Right renal pelvis (tissue), 4 donors: ENCODE measurements around the gene GPAM. TPM values are rescaled to one million over a fixed set of nuclear protein-coding genes. Genes with fewer than 3 reads are reported as not detected.

Source experiments
- DNase-seq, 4 donors: peaks; one replicate each; pipeline ENCODE4 v3.0.0-alpha.2; 2013; ENCODE audit warnings: low read depth in 4 of 4, low spot score in 3 of 4, missing footprints in 1 of 4
- polyA plus RNA-seq, 4 donors: library from polyadenylated mRNA; unstranded; fragments of 120-200 nt; gene quantifications; one replicate each; pipeline ENCODE4 v1.2.1, GENCODE V29; 2013; ENCODE audit not compliant: insufficient read length in 4 of 4

The GPAM gene
- polyA plus RNA-seq, 4 donors, result 14.6 to 18.4 (median 18.1) TPM

DNA sequence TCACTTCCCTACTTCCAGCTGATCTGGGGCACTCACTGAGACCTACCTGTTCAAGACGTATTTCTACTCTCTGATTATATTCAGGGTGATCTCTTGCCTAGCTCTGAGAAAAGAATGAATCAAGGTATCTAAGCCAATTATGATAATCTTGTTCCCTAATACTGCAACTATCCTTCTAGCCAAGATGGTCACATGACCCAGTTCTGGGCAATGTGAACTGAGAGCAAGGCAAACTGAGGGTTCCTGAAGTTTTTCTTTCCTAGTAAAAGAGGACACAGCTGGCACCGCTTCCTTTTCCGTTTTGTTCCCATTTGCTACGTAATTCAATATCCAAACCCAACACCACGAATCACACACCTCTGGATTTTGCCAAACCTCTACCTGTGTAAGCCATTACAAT lies 5.9 kb upstream of the GPAM start:
- no peak for DNase-seq

DNA sequence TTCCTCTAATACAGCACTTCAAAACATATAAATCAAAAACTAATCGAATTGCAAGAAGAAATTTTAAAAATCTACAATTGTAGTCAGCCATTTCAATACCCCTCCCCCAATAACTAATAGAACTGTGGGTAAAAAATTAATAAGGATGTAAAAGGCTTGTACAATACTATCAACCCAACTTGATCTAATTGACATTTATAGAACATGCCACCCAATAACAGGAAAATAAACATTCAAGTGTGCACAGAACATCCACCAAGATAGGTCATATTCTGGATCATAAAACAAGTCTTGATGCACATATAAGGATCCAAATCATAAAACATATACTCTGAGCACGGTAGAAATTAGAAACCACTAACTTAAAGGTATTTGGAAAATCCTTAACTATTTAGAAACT lies 4.0 kb upstream of the GPAM start:
- DNase-seq, result no peak

DNA sequence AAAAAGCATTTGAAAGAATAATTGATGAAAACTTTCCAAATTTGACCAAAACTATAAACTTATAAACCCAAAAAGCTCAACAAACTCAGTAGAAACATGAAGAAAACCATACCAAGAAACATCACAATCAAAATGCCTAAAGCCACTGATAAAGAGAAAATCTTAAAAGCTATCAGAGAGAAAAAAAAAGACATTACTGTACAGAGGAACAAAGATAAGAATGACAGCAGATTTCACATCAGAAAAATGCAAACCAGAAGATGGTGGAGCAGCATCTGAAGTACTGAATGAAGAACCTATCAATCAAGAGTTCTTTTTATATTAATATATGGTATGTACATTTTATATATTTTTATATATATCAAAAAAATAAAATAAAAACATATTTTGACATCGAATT lies 2.4 kb upstream of the GPAM start:
- no peak for DNase-seq

DNA sequence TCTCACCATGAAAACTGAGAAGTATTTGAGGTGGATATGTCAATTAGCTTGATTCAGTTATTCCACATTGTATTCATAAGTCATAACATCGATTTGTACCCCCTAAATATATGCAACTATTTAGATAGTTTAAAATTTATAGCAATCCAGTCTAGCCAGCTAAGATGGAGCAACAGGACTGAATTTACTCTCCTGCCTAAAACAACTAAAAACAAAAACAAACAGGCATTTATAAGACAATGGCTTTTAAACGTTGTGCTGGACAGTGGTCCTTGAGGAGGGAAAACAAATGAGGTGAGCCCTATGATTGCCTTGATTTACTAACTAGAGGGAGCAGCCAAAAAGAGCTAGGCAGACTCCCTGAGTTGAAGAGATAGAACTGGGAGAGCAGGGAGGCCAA lies 814 bp upstream of the GPAM start:
- DNase-seq, result no peak

DNA sequence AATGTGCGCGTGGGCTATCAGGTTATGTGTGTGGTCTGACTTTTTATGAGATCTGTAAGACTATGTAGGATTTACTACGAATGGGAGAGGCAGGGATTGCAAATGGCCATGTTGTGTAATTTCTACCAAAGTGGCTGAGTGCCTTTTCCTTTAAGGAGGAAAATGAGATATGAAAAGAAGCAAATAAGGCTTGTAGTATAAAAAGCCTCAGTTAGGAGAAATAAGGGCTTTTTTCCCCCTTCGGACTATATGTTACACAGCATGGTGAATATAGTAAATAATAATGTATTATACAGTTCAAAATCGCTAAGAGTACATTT lies 447 bp upstream of the GPAM start:
- DNase-seq, result no peak

DNA sequence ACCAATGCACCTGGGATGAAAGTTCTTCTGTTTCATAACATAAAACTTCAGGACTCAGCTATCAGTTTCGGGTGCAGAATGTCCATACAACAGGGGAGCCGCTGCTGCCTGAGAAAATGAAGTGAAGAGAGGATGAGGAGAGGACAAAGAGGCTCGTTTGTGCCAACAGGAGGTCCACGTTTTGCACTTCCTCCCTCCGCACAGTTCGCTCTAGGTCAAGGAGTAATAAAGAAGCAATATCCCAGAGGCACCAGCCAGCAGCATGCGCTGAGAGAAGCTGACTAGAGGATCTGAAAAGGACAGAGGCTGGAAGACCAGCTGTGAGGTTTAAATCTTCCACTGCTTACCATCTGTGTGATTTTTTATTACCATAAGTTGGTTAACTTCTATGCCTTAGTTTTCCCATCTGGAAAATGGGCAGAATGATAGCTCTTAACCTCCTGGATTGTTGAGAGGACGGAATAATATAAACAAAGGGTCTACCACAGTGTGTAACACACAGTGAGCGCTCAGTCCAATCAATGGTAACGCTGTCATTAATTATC lies 709 bp downstream of the GPAM start:
- DNase-seq, result no peak

DNA sequence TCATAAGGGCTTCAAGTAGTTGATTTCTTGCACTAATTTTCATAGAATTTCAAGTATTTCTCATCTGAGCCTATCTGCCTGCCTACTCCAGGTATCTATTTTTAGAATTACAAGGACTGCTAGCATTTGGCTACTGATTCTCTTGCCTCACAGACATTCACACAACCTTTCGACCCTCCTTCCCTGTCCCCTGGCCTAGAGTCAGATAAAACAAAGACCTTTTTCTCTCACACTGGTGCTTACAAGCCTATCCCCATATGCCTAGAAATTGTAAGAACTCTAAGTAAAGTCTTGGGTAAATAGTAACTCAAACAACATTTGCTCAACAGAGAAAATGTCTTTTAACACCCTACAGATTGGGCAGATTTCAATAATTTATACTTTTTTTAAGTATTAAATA lies 6.3 kb downstream of the GPAM start:
- no peak for DNase-seq

DNA sequence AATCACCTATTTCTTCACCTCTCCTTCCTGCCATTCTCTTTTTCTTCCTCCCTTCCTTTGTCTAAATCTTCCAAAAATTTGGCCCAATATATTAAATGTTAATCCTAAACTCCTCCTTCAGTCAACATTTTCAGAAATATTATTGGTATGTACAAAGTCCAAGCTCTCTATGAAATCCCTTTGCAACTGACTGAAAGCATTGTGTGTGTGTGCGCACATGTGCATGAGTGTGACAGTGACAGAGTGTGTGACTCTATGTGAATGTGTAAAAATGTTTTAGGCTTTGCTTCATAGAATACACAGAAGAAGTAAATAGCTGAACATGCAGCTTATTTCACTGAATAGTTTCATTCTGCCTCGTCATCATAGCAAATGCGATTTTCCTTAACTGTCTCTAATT lies 7.0 kb downstream of the GPAM start:
- no peak for DNase-seq

DNA sequence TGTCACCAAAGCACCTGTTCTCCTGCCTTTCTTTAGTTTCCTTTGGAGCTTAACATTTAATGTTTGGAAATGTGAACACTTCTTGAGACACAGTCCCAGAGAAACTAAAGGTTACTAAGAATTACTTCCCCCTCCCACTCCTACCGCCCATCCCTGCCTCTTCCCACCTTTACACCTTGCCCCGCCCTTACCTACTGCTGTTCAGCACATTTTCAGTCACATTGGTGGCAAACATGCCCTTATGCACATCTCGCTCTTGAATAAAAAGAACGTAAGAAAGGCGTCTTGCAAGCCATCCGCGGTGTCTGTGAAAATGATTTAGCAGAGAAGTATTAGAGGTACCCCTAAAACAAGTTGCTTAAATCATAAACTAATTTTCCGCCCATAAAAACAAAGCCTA lies 8.2 kb downstream of the GPAM start:
- DNase-seq, result no peak

DNA sequence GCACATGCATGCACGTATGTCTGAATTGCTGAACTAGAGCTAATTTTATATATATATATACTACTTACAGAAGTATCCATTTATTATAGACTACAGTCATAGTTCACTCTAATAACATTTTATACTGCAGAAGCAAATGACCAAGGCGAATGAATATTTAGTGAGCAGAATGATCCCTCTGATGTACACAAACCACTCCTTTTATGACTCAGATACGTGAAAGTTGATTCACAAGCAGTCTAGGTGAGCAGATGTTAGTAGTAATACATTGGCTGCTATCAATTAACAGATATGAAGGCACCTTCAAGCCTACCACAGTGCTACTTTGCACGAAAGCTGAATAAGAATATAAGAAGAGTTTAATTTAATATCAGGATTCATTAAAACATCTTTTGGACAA lies 10.4 kb downstream of the GPAM start:
- DNase-seq, result no peak

DNA sequence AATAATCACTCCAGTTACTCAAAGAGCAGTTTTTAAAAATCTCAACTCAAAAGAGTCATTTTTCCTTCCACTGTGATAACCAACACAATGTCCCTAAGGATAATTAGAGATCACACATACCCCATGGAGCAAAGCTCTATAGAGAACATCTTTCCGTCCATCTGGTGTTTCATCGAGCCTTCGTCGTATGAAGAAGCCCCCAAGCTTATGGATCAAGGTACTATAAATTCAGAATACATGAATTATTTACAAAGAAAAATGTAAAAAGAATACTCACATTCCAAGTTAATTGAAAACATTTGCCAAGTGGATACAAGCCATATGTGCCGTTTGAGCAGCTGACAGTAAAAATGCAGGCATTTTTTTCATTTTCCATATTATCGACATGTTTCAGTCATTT lies 14.8 kb downstream of the GPAM start:
- no peak for DNase-seq

DNA sequence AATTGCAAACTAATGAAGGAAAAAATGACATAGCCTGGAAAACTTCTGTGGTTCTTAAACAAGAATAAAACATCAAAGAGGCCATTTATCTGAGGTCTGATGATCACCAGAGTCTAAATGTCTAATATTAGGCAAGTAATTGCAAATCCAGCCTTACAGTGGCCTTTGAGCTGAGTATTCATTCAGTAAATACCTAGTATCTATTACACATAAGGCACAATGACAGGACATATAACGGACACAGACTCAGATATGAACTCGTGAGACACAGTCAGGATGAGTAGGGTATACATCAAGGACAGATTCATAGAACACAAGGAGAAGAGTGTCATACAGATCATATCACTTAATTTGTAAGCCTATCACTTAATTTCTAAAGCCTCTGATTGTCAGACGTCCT lies 16.8 kb downstream of the GPAM start:
- no peak for DNase-seq

DNA sequence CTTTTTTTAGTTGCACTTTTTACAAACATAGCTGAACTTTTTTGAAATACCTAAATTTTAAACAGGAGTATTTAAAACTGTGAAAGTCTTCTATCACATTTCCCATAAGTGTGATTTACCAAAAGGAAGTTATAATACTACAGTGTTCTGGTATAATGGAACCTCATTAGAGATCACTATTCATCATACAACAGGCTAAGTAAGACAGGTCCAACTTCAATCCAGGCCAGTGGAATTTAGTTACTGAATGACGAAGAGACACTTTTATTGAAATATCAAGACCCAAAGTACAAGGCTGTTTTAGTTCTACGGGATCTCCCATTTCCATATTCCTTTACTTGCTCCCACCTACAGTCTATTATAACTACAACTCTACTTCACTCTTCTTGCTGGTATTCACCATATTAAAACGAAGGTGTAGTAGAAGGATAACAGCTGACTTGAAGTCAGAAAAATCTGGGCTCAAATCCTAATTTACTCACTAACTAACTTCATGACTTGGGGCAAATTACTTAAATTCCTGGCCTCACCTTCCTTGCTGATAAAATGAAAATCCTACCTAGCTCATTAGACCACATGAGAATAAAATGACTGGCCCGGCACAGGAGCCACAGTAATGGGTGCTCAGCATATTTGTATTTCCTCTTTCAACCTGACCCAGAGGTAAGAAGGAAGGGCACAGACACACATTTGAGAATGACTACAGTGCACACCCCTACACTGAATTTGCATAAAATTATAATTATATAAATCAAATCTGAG lies 21.6 kb downstream of the GPAM start:
- DNase-seq, result no peak

DNA sequence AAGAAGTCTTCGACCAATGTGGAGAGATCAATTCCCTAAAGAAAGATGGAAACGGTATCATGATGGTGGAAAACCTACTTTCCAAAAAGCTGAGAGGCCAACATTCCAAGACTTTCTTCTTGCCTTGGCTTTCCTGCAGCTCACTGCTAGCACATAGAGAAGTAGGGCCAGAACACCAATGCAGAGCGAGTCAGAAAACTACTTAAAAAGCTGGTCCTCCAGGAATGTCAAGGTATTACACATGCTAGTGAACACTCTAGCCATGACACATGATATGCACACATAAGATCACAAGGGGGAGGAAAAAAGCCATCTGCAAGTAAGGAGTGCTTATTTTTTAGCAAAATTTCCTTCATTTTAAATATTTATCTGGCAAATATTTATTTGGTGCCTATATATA lies 22.7 kb downstream of the GPAM start:
- DNase-seq, result no peak

DNA sequence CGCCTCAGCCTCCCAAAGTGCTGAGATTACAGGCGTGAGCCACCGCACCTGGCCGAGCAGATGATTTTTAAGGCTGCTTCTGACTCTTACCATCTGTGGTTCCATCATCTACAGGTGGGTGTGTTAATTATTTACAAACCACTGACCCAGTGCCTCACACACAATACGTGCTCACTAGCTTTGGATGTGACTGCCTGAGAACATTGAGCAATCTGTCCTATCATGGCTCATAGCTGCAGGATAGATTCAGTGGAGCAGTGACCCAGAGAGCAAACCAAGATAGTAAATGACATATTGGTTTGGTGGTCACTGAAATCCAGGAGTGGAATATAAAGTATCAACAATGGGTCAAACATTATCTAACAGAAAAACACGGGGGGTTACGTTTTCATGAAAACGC lies 24.1 kb downstream of the GPAM start:
- no peak for DNase-seq

DNA sequence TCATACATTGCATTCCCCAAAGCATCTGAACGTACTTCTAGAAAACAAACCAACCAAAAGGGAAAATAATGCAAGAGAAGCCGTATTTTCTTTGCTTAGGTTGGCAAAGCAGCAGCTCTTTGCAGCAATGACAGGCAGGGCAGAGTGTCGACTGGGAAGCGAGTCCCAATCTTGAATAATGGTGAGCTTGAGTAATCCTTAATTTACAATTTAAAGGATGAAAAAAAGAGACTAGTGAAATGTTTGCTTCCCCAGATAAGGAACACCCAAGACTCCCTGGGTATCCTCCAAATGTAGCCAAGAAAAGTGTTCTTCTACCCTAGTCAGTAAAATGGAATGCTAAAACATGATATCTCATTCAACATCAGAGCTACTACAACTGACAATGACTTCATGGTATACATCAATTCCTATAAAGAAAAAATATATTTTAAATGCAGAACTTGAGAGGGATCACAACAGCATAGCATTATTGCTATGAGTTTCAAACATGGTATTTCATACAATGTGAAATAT lies 32.0 kb downstream of the GPAM start:
- DNase-seq, result no peak

DNA sequence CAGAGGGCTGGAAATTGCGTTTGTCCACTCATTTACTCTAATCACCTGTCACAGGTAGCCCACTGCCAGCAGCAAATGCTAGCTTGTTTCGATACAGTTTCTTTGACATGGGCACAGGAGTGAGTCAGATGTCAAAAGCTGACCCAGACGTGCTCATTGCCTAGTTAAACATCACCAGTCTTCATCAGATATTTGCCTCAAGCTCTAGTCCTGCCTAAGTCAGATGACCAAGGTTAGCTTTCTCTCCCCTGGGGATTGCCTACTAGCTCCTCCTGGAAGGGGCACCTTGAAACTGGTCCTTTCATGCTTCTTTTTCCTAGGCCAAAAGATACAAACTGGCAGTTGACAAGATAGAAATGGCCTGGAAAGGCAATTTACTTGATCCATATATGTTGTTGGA lies 35.2 kb downstream of the GPAM start:
- no peak for DNase-seq

DNA sequence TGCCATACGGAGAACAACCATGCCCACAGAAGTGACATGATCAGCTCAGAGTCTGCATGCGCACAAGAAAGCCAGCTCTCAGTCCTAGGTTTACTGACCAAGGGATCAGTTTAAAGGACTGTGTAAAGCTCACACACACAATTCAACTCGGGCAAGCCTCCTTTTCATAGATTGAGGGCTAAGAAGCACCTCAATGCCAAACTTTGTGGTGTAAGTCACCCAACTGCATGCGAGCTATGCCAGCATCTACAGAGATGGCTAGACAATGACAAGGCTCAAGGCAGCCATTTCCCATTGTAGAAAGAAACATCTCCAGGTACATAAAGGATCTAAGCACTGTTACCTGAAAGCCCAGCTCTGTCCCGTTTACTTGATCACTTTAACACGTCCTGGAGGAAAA lies 36.8 kb downstream of the GPAM start:
- no peak for DNase-seq

DNA sequence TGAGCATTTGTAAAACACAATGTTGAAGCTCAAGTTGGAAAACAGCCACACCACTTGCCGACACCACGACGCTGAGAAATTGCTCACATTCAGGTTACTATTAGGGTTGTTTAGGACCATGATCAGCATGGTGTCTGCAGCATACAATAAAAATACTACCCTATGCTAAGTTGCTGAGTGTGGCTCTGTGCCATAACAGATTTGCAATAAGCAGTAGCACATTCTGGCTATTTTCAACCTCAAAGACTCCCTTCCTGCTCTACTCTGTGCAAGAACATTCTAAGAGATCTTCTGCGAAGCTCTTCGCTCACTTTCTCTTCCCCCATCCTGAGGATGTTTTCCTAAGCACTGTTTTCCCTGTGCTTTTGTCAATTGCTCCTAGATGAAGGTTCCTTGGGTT lies 38.3 kb downstream of the GPAM start:
- no peak for DNase-seq

DNA sequence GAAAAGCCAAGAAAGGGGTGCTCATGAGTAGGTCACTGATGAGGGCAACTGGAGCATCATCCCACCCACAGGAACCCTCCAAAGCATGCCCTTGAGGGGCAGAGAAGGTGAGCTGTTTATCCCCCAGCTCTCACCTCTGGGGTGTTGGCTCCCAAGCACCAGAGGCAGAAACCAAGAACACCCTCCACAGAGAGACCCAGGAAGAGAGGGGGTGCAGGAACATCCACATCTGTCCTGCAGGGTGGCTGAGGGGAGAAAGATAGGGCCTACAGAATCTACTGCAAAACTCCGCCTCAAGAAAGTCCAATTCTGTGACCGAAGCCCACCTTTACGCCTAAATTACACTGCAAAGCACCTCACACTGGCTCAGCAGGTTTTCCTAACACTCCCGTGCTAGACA lies 40.1 kb downstream of the GPAM start:
- no peak for DNase-seq

DNA sequence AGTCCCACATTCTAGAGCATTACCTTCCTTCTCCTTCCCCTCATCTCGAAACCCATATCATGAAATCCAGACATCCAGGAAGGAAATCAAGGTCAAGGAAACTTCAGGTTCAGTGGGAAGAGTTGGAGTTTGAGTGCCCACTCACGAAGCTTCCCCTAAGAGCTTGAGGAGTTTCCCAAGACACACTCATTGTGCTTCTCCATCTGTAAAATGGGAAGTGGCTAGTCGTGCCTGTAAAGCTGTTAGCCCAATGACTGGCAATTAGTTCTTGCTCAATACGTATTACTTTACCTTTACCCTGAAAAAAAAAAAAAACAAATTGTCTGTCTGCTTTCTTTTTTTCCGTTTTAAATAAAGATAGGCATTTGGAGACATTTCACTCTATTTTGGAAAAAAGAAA lies 42.3 kb downstream of the GPAM start:
- no peak for DNase-seq

DNA sequence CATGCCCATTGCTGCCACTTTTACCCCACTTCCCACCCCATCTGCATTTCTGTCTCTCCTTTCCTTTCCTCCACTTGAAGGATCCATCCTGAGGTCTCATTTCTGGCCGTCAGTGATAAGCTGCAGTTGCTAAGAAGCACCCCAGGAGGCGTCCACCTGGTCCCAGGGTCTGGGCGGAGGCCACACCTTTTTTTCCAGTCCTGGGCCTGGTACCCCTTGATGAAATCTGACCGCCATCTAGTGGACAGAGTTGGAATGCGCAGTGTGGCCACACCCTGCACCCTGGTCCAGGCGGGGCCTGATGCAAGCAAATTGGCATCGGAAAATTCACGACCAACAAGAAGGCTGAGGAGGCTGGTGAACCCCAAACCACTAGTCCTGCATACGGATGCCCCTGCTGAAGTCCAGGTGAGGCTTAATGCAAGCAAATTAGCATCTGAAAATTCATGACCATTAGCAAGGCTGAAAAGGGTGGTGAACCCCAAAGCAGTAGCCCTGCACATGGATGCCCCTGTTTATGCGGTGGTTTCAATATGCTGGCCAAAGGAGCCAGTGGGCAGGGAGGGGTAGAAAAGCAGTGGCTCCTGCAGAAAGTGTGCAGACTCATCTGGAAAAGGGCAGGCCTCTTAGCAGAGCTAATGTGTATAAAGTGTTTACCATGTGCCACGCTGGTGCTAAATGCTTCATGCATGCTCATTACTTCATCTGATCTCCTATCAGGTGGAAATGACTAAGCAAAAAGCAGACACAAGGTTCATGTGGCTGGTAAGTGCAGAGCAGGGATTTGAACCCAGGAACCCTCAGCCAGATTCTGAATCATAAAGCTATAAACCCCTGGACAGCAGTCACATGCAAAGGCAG lies 43.2 kb downstream of the GPAM start:
- peak; percentile 45 to 60 (median 49) for DNase-seq
